Adrenal gland (tissue), 12 donors: ENCODE results near the gene IMPDH1. TPM values are rescaled to one million over a fixed set of nuclear protein-coding genes. Genes with fewer than 3 reads are reported as not detected.

ENCODE experiments used
- DNase-seq, 7 donors: peaks; one replicate each; pipeline ENCODE4 v3.0.0-alpha.2; 2019 to 2020
- H3K27ac ChIP-seq, 5 donors: fragments of 200-600 bp; sonication (generic) in 4 of 5; 1 replicate in 3 of 5; 2 replicates in 2 of 5; pipeline versions ENCODE4 v1.5.1 to v1.8.0; 2016 to 2020; ENCODE audit warnings: mild to moderate bottlenecking in 1 of 5
- H3K27me3 ChIP-seq: fragments of 200-600 bp; 2 replicates; pipeline ENCODE4 v1.8.0; 2021
- H3K36me3 ChIP-seq, 2 donors: fragments of 200-600 bp; replicated peaks in 1 of 2; 1 replicate in 1 of 2; 2 replicates in 1 of 2; pipeline versions ENCODE4 v1.5.1 to v1.8.0; 2018 to 2022
- H3K4me1 ChIP-seq, 2 donors: fragments of 200-600 bp; replicated peaks in 1 of 2; 1 replicate in 1 of 2; 2 replicates in 1 of 2; pipeline versions ENCODE4 v1.5.1 to v1.8.0; 2018 to 2021
- H3K4me3 ChIP-seq, 4 donors: fragments of 200-600 bp; sonication (generic) in 3 of 4; one replicate each; pipeline ENCODE4 v1.5.1; 2016 to 2018
- H3K9me3 ChIP-seq, 3 donors: fragments of 200-600 bp; sonication (generic) in 1 of 3; replicated peaks in 1 of 3; 1 replicate in 2 of 3; 2 replicates in 1 of 3; pipeline versions ENCODE4 v1.5.1 to v1.8.0; 2016 to 2021
- POLR2A ChIP-seq, 2 donors: fragments of 450-650 bp; IDR thresholded peaks; one replicate each; pipeline ENCODE4 v1.6.1; 2017; ENCODE audit warnings: antibody characterized with exemption in 2 of 2, mild to moderate bottlenecking in 2 of 2, moderate library complexity in 1 of 2
- WGBS, 4 donors: extraction: QIAGEN DNeasy Blood & Tissue Kit in 2 of 4; methylation state at CpG; one replicate each; pipeline versions ENCODE4 v1.1.5 to v1.1.7; 2013 to 2017; 5-methylcytosine and 5-hydroxymethylcytosine counted together
- intact Hi-C, 2 donors: fragments of 100-400 bp; cut with DNase I; formaldehyde crosslinking; loops; one replicate each; pipeline versions ENCODE4 v1.14.1 to v1.15.0; 2022 to 2023
- polyA plus RNA-seq, 3 donors: library from polyadenylated mRNA; stranded (reverse); fragments of 200-250 nt in 2 of 3; fragments of 350-450 nt in 1 of 3; fragmentation: Illumina TruSeq in 1 of 3; extraction: RNeasy Lipid Tissue Mini Kit (QIAGEN cat#74804) in 1 of 3; gene quantifications; one replicate each; pipeline ENCODE4 v1.2.3, GENCODE V29; 2013 to 2014
- total RNA-seq, 9 donors: library from RNA; depleted of rRNA in 4 of 9; stranded (reverse); fragments of >200 nt in 4 of 9; fragments of 120-200 nt in 1 of 9; fragmentation: NEBNext Ultra II Directional in 1 of 9; extraction: Animal tissue kit (Norgen Biotek cat#: 25700) in 1 of 9; gene quantifications; one replicate each; pipeline versions ENCODE4 v1.1.0 to v1.2.4, GENCODE V29; 2013 to 2023
- TF ChIP-seq, protein P1 (sequence below), 6 experiments: fragments of 450-650 bp in 4 of 6; fragments of 200-600 bp in 2 of 6; sonication (generic) in 1 of 6; IDR thresholded peaks; 1 replicate in 5 of 6; 2 replicates in 1 of 6; pipeline versions ENCODE4 v1.5.1 to v1.8.0; 2016 to 2021; ENCODE audit warnings: antibody characterized with exemption in 6 of 6, mild to moderate bottlenecking in 2 of 6, moderate library complexity in 1 of 6
- donor health status: healthy with polysubstance abuse.
- donor health status: Bipolar disorder and iron deficiency.
- donor health status: DM: yes; HTN: yes; CAD: no.
- donor health status: DM: no; HTN: no; CAD: no.
- donor health status: DM: no; HTN: no; CAD: no.
- donor health status: DM: yes; HTN: yes; CAD: no.

IMPDH1 gene
- total and polyA plus RNA-seq, 12 donors: 11.8 to 52.4 (median 32.4) TPM

DNA sequence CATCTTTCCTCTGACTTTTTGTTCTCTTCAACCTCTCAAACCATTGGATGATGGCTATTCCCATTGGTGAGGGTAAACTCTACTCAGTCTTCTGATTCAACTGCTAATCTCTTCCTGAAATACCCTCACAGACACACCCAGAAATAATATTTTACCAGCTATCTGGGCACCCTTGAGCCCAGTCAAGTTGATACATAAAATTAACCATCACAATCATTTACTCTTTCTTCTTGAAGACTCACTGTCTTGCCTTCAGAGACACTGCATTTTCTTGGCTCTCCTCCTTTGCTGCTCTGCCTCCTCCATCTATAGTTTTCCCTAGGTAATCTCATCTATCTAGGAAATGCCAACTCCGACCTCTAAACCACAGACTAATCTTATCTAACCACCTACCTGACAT lies 35.7 kb downstream of the IMPDH1 start:
- Histone ChIP-seq H3K9me3 (no peaks in the 10 kb centered on the region), H3K27me3 (no peaks in the 10 kb centered on the region), H3K4me3 (no peak overlapping the region), H3K4me1 (no peaks in the 10 kb centered on the region), H3K27ac (no peak overlapping the region), H3K36me3 (no peaks in the 10 kb centered on the region)
- intact Hi-C loops: no loop called here
- WGBS, 4 donors: 48 to 62% (median 58%) methylated on average over 1 of the region's 1 CpG
- TF ChIP-seq POLR2A (IDR thresholded peaks at IDR 0.05): no peak
- TF ChIP-seq, protein P1, sequence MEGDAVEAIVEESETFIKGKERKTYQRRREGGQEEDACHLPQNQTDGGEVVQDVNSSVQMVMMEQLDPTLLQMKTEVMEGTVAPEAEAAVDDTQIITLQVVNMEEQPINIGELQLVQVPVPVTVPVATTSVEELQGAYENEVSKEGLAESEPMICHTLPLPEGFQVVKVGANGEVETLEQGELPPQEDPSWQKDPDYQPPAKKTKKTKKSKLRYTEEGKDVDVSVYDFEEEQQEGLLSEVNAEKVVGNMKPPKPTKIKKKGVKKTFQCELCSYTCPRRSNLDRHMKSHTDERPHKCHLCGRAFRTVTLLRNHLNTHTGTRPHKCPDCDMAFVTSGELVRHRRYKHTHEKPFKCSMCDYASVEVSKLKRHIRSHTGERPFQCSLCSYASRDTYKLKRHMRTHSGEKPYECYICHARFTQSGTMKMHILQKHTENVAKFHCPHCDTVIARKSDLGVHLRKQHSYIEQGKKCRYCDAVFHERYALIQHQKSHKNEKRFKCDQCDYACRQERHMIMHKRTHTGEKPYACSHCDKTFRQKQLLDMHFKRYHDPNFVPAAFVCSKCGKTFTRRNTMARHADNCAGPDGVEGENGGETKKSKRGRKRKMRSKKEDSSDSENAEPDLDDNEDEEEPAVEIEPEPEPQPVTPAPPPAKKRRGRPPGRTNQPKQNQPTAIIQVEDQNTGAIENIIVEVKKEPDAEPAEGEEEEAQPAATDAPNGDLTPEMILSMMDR (IDR thresholded peaks at IDR 0.05): no peak
- DNase-seq: no peak

DNA sequence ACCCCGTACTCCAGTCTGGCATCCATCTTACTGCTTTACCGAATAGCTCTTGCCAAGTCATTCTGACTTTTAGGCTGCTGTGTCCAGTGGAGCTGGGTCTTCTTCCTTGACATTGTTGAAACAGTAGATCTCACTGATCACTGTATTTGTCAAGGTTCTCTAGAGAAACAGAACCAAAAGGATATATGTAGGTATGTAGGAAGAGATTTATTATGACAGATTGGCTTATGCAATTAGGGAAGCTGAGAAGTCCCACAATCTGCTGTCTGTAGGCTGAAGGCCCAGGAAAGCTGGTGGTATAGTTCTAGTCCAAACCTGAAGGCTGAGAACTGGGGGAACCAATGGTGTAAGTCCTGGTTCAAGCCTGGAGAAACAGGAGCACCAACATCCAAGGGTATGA lies 36.2 kb downstream of the IMPDH1 start:
- intact Hi-C loops: no loop called here
- Histone ChIP-seq H3K4me3 (no peak overlapping the region), H3K4me1 (no peaks in the 10 kb centered on the region), H3K27me3 (no peaks in the 10 kb centered on the region), H3K9me3 (no peaks in the 10 kb centered on the region), H3K27ac (no peak overlapping the region), H3K36me3 (no peaks in the 10 kb centered on the region)
- TF ChIP-seq, protein P1 (IDR thresholded peaks at IDR 0.05): no peak
- TF ChIP-seq POLR2A (IDR thresholded peaks at IDR 0.05): no peak
- WGBS, 4 donors: 75 to 86% (median 81%) methylated on average over 2 of the region's 2 CpGs
- DNase-seq: no peak

DNA sequence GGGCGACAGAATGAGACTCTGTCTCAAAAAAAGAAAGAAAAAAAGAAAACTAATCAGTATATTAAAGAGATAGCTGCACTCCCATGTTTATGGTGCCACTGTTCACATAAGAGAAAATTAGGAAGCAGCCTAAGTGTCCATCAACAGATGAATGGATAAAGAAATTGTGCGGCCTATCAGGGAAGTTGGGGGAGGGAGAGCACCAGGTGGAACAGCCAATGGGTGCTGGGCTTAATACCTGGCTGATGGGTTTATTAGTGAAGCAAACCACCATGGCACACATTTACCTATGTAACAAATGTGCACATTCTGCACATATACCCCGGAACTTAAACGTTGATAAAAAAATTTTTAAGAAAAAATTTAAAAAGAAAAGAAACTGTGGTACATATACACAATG lies 39.3 kb downstream of the IMPDH1 start:
- no peaks in the 10 kb centered on the region for H3K27me3 ChIP-seq
- intact Hi-C loops: no loop called here
- H3K4me3 ChIP-seq: no peak overlapping the region
- no peak for DNase-seq
- H3K4me1 ChIP-seq: no peaks in the 10 kb centered on the region
- TF ChIP-seq, protein P1 (IDR thresholded peaks at IDR 0.05): no peak
- TF ChIP-seq POLR2A (IDR thresholded peaks at IDR 0.05): no peak
- no peak overlapping the region for H3K27ac ChIP-seq
- H3K9me3 ChIP-seq: no peaks in the 10 kb centered on the region
- H3K36me3 ChIP-seq: no peaks in the 10 kb centered on the region
- WGBS, 4 donors: 86 to 89% (median 87%) methylated on average over 4 of the region's 4 CpGs

DNA sequence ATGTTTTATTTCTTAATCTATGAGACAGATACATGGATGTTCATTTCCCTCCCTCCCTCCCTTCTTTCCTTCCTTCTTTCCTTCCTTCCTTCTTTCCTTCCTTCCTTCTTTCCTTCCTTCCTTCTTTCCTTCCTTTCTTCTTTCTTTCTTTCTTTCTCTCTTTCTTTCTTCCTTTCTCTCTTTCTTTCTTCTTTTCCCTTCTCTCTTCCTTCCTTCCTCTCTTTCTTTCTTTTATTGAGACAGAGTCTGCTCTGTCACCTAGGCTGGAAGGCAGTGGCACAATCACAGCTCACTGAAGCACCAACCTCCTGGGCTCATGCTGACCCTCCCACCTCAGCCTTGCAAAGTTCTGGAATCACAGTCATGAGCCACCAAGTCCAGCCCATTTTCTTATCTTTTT lies 42.8 kb downstream of the IMPDH1 start:
- H3K4me1 ChIP-seq: peaks cover 0 to under 1% of the 10 kb centered on the region in 2 donors
- TF ChIP-seq, protein P1 (IDR thresholded peaks at IDR 0.05): no peak
- TF ChIP-seq POLR2A (IDR thresholded peaks at IDR 0.05): no peak
- H3K27ac ChIP-seq: no peak overlapping the region
- no peaks in the 10 kb centered on the region for H3K36me3 ChIP-seq
- H3K4me3 ChIP-seq: no peak overlapping the region
- DNase-seq: no peak
- intact Hi-C loops: no loop called here
- peaks cover 14% of the 10 kb centered on the region for H3K27me3 ChIP-seq
- H3K9me3 ChIP-seq: no peaks in the 10 kb centered on the region
